SK-N-MC (cell line): ENCODE data around the gene NCOA3.

Experiments used
- DNase-seq: peaks from one replicate; pipeline ENCODE4 v3.0.0-alpha.2; 2011; ENCODE audit warnings: low read depth, low spot score
- H3K27ac ChIP-seq: fragments of 200-600 bp; sonication (generic); 2 replicates; pipeline ENCODE4 v1.5.1; 2016; ENCODE audit warnings: mixed run types
- H3K36me3 ChIP-seq: fragments of 200-600 bp; sonication (generic); 2 replicates; pipeline ENCODE4 v1.6.1; 2017; ENCODE audit warnings: antibody characterized with exemption, low read length, mixed read lengths; ENCODE audit not compliant: insufficient read depth
- H3K4me3 ChIP-seq: fragments of 200-600 bp; sonication (generic); 2 replicates; pipeline ENCODE4 v1.5.1; 2016
- H3K9ac ChIP-seq: fragments of 200-600 bp; sonication (generic); 2 replicates; pipeline ENCODE4 v1.8.0; 2017; ENCODE audit warnings: mixed run types, mixed read lengths; ENCODE audit not compliant: insufficient read length
- H3K9me3 ChIP-seq: fragments of 200-600 bp; sonication (generic); 2 replicates; pipeline ENCODE4 v1.6.1; 2017; ENCODE audit warnings: low read depth, mild to moderate bottlenecking, antibody characterized with exemption, low read length, moderate library complexity, mixed read lengths
- EZH2 ChIP-seq: fragments of 200-600 bp; sonication (generic); IDR thresholded peaks from one replicate; pipeline ENCODE4 v1.6.1; 2017; ENCODE audit warnings: antibody characterized with exemption
- FOXP2 ChIP-seq: optimal IDR thresholded peaks from 2 replicates; pipeline ENCODE3; 2011; ENCODE audit warnings: mild to moderate bottlenecking, moderate library complexity; ENCODE audit not compliant: insufficient read depth; ENCODE audit errors: extremely low read length, control extremely low read depth
- POLR2AphosphoS5 ChIP-seq: IDR thresholded peaks from 2 replicates; pipeline ENCODE4 v1.6.1; 2012; ENCODE audit warnings: mild to moderate bottlenecking, low read depth, low read length, borderline replicate concordance

The NCOA3 gene

DNA sequence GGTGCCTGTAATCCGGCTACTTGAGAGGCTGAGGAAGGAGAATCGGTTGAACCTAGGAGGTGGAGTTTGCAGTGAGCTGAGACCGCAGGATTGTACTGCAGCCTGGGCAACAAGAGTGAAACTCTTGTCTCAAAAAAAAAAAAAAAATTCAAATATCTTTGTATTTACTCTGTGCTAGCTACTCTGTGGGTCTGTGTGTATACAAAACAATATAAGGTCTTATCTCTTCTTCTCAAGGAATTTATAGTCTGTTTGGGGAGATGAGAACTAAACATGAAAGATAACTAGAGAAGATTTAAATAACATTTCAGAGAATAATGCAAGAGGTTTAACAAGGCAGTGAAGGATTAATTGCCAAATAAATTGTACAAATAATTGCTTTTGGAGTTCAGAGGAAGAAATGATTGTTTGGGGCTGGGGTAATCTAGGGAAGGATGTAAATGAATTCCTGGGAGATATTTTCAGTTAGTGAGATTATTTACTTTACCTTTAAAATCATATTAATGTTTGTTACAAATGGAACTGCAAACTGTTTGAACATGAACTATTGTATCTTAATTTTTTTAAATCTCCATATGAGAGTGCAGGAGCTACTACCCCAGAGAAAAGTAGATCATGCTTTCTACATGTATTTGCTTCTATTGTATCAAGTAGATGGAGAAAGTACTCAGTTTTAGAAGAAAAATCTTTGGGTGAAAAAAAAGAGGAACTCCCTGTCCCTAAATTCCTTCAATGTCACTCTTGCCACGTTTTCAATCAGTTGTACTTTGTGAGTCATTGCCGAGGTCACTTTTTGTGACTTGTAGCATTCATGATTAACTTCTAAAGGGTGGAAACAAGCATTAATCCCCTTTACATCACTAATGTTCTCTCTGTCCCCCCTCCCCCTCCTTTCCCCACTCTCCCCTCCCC, 39.0 kb downstream of the NCOA3 start:
- no peak for TF ChIP-seq EZH2
- H3K27ac ChIP-seq = no peak overlapping the region
- no peaks in the 10 kb centered on the region for H3K36me3 ChIP-seq
- H3K9me3 ChIP-seq = no peaks in the 10 kb centered on the region
- H3K9ac ChIP-seq = no peak overlapping the region
- H3K4me3 ChIP-seq = no peak overlapping the region
- no peak for DNase-seq

DNA sequence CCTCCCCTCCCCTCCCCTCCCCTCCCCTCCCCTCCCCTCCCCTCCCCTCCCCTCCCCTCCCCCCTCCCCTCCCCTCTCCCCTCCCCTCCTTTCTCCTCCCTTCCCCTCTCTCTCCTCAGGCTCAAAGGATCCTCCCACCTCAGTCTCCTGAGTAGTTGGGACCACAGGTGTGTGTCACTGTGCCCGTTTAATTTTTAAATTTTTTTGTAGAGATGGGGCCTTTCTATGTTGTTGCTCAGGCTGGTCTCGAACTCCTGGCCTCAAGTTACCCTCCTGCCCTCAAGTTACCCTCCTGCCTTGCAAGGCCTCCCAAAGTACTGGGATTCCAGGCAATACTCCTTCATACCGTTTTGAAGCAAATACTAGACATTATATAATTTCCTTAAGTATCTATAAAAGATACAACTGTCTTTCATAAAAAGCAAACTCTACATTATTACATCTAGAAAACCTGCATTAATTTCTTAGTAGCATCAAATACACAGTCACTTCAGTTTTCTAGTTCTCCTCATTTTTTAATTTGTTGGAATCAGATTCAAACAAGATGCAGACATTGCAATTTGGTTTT, 39.8 kb downstream of the NCOA3 start:
- no peaks in the 10 kb centered on the region for H3K9me3 ChIP-seq
- DNase-seq = no peak
- no peaks in the 10 kb centered on the region for H3K36me3 ChIP-seq
- no peak overlapping the region for H3K9ac ChIP-seq
- no peak overlapping the region for H3K4me3 ChIP-seq
- no peak overlapping the region for H3K27ac ChIP-seq
- TF ChIP-seq FOXP2 (no peak), POLR2AphosphoS5 (no peak), EZH2 (no peak)

DNA sequence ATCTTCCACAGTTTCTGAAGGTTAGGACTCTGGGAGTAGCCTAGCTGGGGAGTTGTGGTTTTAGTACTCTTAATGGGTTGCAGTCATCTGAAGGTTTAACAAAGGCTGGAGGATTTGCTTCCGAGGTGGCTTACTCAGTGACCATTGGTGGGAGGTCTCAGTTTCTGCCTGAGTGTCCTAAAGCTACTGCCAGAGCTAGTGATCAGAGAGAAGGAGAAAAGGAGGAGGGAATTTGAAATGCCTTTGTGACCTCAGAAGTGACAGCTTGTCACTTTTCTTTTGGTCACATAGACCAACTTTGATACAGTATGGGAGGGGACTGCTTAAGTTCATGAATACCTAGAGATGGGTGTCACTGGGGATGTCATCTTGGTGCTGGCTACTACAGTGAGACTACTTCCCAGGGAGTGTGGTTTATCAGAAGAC, 41.3 kb downstream of the NCOA3 start:
- no peak for TF ChIP-seq POLR2AphosphoS5
- TF ChIP-seq FOXP2 = no peak
- TF ChIP-seq EZH2 = no peak
- H3K4me3 ChIP-seq = no peak overlapping the region
- no peaks in the 10 kb centered on the region for H3K9me3 ChIP-seq
- no peaks in the 10 kb centered on the region for H3K36me3 ChIP-seq
- no peak overlapping the region for H3K9ac ChIP-seq
- no peak for DNase-seq
- no peak overlapping the region for H3K27ac ChIP-seq

DNA sequence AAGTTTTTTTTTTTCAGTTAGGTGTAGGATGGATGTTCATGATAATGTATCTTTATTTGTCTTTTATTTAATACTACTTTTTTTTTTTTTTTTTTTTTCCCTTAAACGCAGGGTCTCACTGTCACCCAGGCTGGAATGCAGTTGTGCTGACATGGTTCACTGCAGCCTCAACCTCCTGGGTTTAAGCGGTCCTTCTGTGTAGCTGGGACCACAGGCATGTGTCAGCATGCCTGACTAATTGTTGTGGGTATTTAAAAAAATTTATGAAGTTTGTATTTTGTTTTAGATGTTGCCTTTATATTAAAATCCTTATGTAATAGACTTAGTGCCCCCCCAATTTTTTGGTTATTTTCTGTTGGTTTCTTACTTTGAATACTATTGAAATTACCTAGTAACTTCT, 42.6 kb downstream of the NCOA3 start:
- DNase-seq = no peak
- TF ChIP-seq POLR2AphosphoS5 (no peak), FOXP2 (no peak), EZH2 (no peak)
- H3K9me3 ChIP-seq = no peaks in the 10 kb centered on the region
- H3K36me3 ChIP-seq = no peaks in the 10 kb centered on the region
- peak overlapping the region; percentile 59; the same call in 1 of the 2 replicates for H3K27ac ChIP-seq
- H3K9ac ChIP-seq = no peak overlapping the region
- H3K4me3 ChIP-seq = no peak overlapping the region

DNA sequence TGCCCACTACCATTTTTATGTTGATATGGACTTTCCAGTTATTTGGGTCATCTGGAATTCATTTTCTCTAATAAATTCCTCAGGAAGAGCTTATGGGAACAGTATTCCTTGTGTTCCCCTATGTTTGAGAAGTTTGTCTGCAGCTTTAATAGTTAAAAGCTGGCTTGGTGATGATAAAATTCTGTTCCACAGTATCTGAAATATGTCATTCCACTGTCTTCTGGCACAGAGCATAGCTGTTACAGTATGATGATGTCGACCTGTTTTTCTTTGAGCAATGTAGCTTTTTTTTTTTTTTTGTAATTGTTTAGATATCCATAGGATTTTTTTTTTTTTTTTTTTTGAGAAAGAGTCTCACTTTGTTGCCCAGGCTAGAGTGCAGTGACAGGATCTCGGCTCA, 43.2 kb downstream of the NCOA3 start:
- Histone ChIP-seq H3K27ac (peak overlapping the region; percentile 59; the same call in 1 of the 2 replicates), H3K9ac (no peak overlapping the region), H3K36me3 (no peaks in the 10 kb centered on the region), H3K9me3 (no peaks in the 10 kb centered on the region), H3K4me3 (no peak overlapping the region)
- no peak for DNase-seq
- TF ChIP-seq EZH2 (no peak), POLR2AphosphoS5 (no peak), FOXP2 (no peak)

DNA sequence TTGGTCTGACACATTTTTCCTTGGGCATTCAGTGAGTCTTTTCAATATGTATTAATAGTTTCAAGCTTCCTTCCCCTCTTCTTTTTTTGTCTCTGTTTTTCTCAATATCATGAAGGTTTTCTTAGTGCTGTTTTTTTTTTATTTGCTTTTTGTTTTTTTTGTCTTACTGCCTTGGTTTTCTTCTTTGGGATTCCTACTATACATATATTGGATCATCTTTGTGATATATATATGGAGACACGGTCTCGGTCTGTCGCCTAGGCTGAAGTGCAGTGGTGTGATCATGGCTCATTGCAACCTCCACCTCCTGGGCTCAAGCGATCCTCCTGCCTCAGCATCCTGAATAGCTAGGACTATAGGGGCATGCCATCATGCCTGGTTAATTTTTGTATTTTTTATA, 43.8 kb downstream of the NCOA3 start:
- no peaks in the 10 kb centered on the region for H3K36me3 ChIP-seq
- TF ChIP-seq EZH2 (no peak), FOXP2 (no peak), POLR2AphosphoS5 (no peak)
- no peak overlapping the region for H3K27ac ChIP-seq
- H3K4me3 ChIP-seq = no peak overlapping the region
- H3K9ac ChIP-seq = no peak overlapping the region
- DNase-seq = no peak
- no peaks in the 10 kb centered on the region for H3K9me3 ChIP-seq

DNA sequence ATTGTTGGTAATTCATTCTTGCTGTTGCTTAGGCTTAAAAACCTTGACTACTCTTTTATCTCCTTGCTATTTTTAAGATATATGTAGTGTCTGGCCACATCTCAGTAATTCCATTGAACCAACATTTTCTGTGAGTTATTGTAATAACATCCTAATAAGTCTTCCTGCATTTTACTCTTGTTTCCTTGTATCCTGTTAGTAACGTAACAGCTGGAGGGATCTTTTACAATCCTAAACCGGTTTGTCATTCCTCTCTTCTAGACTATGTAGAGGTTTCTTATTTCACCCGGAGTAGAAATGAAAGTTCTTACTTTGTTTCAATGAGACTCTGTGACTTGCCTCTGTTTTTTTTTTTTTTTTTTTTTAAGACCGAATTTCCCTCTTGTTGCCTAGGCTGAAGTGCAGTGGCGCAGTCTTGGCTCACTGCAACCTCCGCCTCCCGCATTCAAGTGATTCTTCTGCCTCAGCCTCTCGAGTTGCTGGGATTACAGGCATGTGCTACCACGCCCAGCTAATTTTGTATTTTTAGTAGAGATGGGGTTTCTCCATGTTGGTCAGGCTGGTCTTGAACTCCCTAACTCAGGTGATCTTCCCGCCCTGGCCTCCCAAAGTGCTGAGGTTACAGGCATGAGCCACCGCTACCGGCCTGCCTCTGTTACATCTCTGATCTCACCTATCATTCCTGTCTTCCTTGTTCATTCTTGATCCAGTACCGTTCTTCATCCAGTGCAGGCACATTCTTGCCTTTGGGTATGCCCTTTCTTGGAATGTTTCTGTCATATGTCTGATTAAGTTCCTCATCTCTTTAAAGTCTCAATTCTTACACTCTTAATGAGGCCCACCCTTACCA, 44.7 kb downstream of the NCOA3 start:
- H3K9me3 ChIP-seq = no peaks in the 10 kb centered on the region
- no peak overlapping the region for H3K27ac ChIP-seq
- TF ChIP-seq POLR2AphosphoS5 (no peak), FOXP2 (no peak)
- DNase-seq = no peak
- no peak overlapping the region for H3K9ac ChIP-seq
- no peaks in the 10 kb centered on the region for H3K36me3 ChIP-seq
- no peak overlapping the region for H3K4me3 ChIP-seq

DNA sequence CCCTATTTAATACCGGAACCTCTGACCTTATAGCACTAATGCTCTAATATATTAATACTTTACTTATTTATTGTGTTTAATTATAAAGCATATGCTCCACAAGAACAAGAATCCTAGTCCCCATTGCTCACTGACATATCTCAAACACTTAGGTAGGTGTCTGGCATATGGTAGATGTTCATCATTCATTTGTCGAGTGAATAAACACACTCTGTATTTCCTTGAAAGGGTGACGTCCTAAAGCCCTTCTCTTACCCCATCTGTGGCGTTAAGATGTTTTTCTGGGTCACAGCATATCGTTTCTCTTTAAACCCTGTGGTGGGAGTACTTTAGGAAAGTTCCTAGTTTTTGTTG, 45.3 kb downstream of the NCOA3 start:
- Histone ChIP-seq H3K36me3 (no peaks in the 10 kb centered on the region), H3K9me3 (no peaks in the 10 kb centered on the region), H3K4me3 (no peak overlapping the region), H3K27ac (no peak overlapping the region), H3K9ac (no peak overlapping the region)
- no peak for DNase-seq
- no peak for TF ChIP-seq FOXP2
- no peak for TF ChIP-seq EZH2
- no peak for TF ChIP-seq POLR2AphosphoS5
